ENCODE data around the gene KDM4B.

KDM4B gene

DNA sequence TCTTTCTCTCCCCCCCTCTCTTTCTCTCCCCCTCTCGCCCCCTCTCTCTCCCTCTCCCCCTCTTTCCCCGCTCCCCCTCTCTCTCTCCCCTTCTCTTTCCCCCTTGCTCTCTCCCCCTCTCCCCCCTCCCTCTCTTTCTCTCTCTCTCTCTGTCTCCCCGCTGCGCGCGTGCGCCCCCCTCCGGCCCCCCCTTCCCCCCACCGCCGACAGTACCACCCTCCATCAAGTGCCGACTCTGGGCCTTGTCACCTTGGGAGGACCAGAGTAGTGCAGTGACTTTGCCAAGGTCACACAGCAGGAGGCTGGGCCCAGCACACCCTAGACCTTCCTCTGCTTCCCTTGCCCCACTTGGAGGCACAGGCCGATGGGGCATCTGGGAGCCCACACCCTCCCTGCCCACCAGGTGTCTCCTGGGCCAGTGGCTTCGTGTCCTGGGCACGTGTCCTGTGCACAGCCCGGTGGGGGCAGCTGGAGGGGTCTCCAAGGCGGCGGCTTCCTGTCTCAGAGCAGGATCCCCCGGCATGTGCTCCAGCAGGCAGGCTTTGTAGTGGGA is 121.6 kb downstream of the KDM4B start:
- POLR2A ChIA-PET = no interaction called here
- CTCF ChIA-PET = no interaction called here
- no peak for DNase-seq (ENCODE audit: low read depth, low spot score)
- TF ChIP-seq, protein P1, sequence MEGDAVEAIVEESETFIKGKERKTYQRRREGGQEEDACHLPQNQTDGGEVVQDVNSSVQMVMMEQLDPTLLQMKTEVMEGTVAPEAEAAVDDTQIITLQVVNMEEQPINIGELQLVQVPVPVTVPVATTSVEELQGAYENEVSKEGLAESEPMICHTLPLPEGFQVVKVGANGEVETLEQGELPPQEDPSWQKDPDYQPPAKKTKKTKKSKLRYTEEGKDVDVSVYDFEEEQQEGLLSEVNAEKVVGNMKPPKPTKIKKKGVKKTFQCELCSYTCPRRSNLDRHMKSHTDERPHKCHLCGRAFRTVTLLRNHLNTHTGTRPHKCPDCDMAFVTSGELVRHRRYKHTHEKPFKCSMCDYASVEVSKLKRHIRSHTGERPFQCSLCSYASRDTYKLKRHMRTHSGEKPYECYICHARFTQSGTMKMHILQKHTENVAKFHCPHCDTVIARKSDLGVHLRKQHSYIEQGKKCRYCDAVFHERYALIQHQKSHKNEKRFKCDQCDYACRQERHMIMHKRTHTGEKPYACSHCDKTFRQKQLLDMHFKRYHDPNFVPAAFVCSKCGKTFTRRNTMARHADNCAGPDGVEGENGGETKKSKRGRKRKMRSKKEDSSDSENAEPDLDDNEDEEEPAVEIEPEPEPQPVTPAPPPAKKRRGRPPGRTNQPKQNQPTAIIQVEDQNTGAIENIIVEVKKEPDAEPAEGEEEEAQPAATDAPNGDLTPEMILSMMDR (IDR thresholded peaks at IDR 0.05; ENCODE audit: insufficient read depth, low read length, missing control alignments) = no peak
- H3K4me3 ChIP-seq (ENCODE audit: low read depth, low read length) = no peak overlapping the region

DNA sequence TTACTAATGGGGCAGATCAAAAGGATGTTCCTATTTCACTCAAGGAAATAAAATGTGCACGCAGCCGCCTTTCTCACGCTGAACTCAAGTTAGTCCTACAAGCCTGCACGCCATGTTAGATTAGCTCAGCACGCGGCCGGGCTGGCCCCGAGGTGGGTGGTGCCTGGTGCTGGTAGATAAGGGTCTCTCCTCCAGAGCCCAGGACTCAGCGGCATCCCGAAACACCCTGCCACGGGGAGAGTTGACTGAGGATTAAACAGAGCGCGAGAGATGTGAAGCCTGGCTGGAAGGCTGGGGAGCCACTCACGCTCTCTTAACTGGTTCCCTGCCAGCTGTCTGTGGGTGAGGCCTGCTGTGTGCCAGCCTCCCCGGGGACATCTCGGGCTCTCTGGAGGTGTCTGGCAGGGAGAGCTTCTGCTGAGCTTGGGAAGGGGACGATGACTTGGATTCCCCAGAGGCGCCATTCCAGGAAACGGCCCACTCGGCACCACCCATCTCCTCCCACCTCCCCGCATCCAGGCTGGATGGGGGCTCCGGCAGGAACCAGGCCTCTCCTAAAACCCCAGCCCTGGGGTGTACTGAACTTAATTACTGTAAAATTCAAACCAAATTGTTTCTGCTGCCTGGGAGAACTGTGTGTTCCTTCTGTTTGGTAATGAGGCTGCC is 122.2 kb downstream of the KDM4B start:
- no peak for DNase-seq (ENCODE audit: low read depth, low spot score)
- H3K4me3 ChIP-seq (ENCODE audit: low read depth, low read length) = no peak overlapping the region

DNA sequence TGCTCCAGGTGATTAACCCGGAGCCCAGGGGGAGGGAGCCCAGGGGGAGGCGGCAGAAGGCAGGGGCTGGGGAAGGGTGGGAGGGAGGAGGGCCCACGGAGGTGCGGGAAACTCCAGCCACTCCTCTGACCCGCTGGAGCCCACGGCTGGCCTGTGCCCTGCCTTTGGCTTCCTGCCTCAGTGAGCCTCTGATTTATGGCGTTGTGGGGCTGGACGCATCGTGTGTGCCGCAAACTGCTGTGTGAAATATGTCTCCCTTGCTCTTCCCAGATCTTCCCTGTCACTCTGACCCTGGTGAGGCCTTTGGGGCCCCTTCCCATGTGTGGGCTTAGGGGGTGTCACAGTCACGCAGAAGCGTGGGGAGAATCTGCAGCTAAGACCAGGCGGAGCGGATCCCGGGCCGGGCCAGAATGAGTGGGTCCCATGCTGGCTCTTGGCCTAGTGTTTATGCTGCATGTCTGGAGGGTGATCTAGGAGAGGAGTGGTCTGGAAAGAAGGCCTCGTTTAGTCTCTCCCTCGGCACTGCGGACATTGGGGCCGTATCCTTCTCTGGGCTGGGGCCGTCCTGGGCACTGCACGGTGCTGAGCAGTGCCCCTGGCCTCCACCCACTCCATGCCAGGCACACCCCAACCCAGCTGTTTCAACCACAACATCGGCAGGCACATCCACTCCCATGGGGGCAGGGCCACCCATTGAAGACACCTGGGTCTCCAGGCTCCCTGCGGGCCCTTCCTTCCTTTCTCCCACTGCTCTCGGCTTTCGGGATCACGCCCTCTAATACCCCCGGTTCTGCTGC is 123.0 kb downstream of the KDM4B start:
- TF ChIP-seq, protein P1 (IDR thresholded peaks at IDR 0.05; ENCODE audit: insufficient read depth, low read length, missing control alignments) = no peak
- POLR2A ChIA-PET = no interaction called here
- H3K4me3 ChIP-seq (ENCODE audit: low read depth, low read length) = no peak overlapping the region
- CTCF ChIA-PET = no interaction called here
- DNase-seq (ENCODE audit: low read depth, low spot score) = no peak

More for the DNA sequence above, 122.2 kb downstream of the KDM4B start:
- ChIA-PET POLR2A (no interaction called here), CTCF (no interaction called here)
- TF ChIP-seq, protein P1 (IDR thresholded peaks at IDR 0.05; ENCODE audit: insufficient read depth, low read length, missing control alignments) = no peak

DNA sequence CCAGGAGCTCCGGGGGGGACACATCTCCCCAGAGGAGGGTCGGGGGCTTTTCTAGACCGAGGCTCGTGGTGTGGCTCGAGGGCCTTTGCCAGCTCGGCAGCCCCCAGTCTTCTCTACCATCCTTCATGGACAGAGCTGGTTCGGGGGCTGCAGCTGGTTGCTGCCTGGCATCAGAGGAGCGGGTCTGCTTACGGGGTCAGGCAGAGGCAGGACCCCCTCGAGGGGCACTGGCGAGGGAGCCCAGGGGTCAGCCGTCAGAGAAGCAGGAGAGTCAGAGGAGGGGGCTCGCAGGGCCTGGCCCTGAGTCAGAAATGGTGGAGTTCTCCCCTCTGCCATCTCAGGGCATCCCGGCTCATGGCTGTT is 123.5 kb downstream of the KDM4B start:
- POLR2A ChIA-PET = no interaction called here
- no peak overlapping the region for H3K4me3 ChIP-seq (ENCODE audit: low read depth, low read length)
- CTCF ChIA-PET = no interaction called here
- TF ChIP-seq, protein P1 (IDR thresholded peaks at IDR 0.05; ENCODE audit: insufficient read depth, low read length, missing control alignments) = no peak
- no peak for DNase-seq (ENCODE audit: low read depth, low spot score)

DNA sequence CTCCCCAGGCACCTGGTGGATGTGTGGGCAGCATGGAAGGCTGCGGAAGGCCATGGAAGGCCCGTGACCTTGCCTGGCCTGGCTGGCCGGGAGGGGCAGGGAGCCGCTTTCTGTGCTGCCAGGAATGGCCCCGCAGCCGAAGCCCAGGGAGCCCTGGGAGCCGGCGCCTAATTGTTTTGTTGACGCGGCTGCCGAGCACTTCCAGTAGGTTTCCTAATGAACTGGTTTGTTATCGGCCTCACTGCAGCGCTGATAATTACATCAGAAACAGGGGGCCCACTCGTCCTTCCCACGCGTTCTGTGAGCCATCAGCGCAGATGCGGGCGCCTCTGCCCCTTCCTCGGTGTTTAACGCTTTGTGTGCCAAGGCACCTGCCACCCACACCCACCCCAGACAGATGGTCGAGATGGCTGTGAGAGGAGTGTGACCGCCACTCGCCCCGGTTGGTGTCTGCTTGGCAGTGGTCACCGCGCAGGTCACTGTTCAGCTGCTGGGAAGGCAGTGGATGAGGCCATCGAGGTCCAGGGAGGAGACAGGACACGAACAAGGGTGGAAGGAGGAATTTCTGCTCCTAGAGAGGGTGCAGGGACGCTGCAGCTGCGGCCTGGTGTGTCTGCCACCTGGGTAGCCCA is 124.5 kb downstream of the KDM4B start:
- POLR2A ChIA-PET = no interaction called here
- TF ChIP-seq, protein P1 (IDR thresholded peaks at IDR 0.05; ENCODE audit: insufficient read depth, low read length, missing control alignments) = no peak
- no peak overlapping the region for H3K4me3 ChIP-seq (ENCODE audit: low read depth, low read length)
- CTCF ChIA-PET = no interaction called here
- DNase-seq (ENCODE audit: low read depth, low spot score) = no peak

Measured in AG04449 (cell line).